COLO829 (cell line): ENCODE results near the gene EVX2.
A peak's percentile ranks its signal among the peaks of the same experiment; 100 is the strongest.

Experiments used
- DNase-seq: peaks from one replicate; pipeline ENCODE4 v3.0.0; 2012; ENCODE audit warnings: low spot score

Gene EVX2

GRCh38 chr2:176083796-176084261 lies at the start of gene EVX2:
Gene EVX2, minus strand, starts transcription at chr2:176083962. Its CDS starts 186 bp downstream, at chr2:176083776.
- DNase-seq = no peak

- no peak for DNase-seq
These were observed 49.6 kb upstream of the EVX2 start for GRCh38 chr2:176133389-176133788.

GRCh38 chr2:176132205-176133171 lies 48.7 kb upstream of the EVX2 start:
- no peak for DNase-seq

GRCh38 chr2:176131848-176132158 lies 48.0 kb upstream of the EVX2 start:
- DNase-seq = no peak

GRCh38 chr2:176130957-176131847 lies 47.4 kb upstream of the EVX2 start:
- no peak for DNase-seq

- peak; percentile 42 for DNase-seq
These were observed 46.6 kb upstream of the EVX2 start for GRCh38 chr2:176130147-176130956.

GRCh38 chr2:176129813-176130146 lies 46.0 kb upstream of the EVX2 start:
- no peak for DNase-seq

- DNase-seq = no peak
These were observed 45.4 kb upstream of the EVX2 start, which contains the start of gene HOXD8 for GRCh38 chr2:176128982-176129796. Gene HOXD8, plus strand, starts transcription at chr2:176129705. Its CDS starts 662 bp downstream, at chr2:176130367.

- no peak for DNase-seq
These were observed 44.6 kb upstream of the EVX2 start for GRCh38 chr2:176128172-176128981.

GRCh38 chr2:176127774-176128072 lies 44.0 kb upstream of the EVX2 start:
- DNase-seq = no peak

- DNase-seq = peak; percentile 56
These were observed 43.4 kb upstream of the EVX2 start for GRCh38 chr2:176126929-176127773.

- DNase-seq = no peak
These were observed 42.0 kb upstream of the EVX2 start for GRCh38 chr2:176125772-176126054.

GRCh38 chr2:176124947-176125771 lies 41.4 kb upstream of the EVX2 start:
- no peak for DNase-seq

GRCh38 chr2:176124110-176124946 lies 40.6 kb upstream of the EVX2 start:
- DNase-seq = no peak

GRCh38 chr2:176123411-176124109 lies 39.8 kb upstream of the EVX2 start:
- no peak for DNase-seq

- peak; percentile 63 for DNase-seq
These were observed 39.1 kb upstream of the EVX2 start, which contains the start of gene HOXD9 for GRCh38 chr2:176122683-176123410. Gene HOXD9, plus strand, starts transcription at chr2:176122719. Its CDS starts 50 bp downstream, at chr2:176122769.
